Suppressor macrophage treated with lipopolysaccharide for 1 hour (primary cell): ENCODE data around the gene RBMS1.

Experiments
- DNase-seq, 3 donors: peaks; one replicate each; pipeline ENCODE4 v3.0.0-alpha.2; 2020 to 2022

RBMS1 gene

GRCh38 chr2:160294889-160295288 is 198.7 kb downstream of the RBMS1 start:
- DNase-seq, result no peak

GRCh38 chr2:160294339-160294803 is 199.2 kb downstream of the RBMS1 start:
- DNase-seq, result peak; percentile 79 to 95 (median 88)

GRCh38 chr2:160293391-160294091 is 200.1 kb downstream of the RBMS1 start:
- DNase-seq, result peak; percentile 77 to 93 (median 81)

- no peak for DNase-seq
Observed at GRCh38 chr2:160292225-160292624, 201.4 kb downstream of the RBMS1 start.

- DNase-seq, result no peak
Observed at GRCh38 chr2:160291382-160291781, 202.2 kb downstream of the RBMS1 start.

DNA sequence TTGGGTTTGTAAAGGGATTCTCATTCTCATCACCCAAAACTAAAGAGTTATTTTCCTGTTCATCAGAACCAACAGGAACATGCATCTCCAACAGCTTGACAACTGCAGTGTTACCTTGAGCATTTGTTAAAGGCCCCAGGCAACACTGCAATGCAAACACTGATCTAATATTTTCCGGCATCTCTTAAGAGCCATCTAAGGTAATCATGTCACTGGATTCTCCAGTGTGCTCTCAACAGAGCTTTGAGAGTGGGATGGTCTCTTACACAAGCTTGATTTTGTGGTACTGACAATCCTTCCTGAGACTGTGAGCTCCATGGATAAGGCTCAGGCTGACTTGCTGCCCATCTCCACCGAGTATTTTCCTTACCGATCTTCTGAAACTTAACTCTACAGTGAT is 203.0 kb downstream of the RBMS1 start:
- peak in 2 of 3 donors; percentile 24 to 50 for DNase-seq

GRCh38 chr2:160289831-160290230 is 203.8 kb downstream of the RBMS1 start:
- DNase-seq, result no peak

DNA sequence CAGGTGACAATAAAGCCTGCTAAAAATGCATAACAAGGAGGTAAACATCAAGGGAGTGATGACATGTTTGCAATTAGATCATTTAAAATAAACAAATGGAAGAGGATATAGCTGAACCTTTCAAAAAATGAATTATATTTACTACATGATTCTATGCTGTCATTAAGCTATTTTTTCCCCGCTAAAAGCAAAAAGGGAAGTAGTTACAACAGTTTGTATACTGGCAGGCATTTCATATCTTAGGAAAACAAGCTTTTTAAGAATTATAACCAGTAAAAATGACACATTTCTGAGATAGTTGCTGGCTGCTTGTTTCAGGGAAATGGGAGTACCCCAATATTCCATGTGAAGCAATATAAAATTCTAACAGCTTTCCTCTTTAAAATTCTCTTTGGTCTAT is 204.5 kb downstream of the RBMS1 start:
- peak; percentile 42 to 84 (median 61) for DNase-seq

GRCh38 chr2:160288324-160288723 is 205.3 kb downstream of the RBMS1 start:
- no peak for DNase-seq

DNA sequence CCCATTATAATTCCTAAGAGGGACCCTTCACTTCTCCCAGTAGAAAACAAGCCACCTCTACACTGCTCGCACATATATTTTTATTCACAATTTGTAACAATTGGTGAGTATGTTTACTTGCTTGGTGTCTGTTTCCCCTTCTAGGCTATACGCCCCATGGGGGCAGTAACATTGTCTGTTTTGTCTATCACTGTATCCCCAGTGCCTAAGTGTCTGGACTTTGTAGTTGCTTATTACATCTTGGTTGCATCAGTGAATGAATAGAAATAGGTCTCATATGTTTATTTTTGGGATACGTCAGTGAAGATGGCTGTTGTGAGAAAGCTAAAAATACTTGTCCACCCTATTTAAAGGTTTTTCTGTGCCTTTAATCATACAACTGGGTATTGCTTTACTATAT is 206.1 kb downstream of the RBMS1 start:
- no peak for DNase-seq

DNA sequence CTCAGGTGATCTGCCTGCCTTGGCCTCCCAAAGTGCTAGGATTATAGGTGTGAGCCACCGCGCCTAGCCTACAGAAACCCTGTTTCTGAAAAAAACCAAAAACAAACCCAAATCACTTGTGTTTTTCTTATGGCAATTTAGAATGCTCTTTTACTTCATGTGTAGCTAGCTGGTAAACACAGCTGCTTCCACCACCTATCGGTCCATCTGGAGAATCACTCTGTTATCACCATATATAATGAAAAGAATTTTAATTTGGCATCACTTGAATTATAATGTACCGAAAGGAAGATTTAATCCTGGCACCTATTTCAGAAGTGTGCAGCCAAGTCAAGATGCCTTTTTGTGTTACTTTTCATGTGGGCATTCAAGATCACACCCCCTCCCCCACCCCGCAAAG is 207.1 kb downstream of the RBMS1 start:
- no peak for DNase-seq

DNA sequence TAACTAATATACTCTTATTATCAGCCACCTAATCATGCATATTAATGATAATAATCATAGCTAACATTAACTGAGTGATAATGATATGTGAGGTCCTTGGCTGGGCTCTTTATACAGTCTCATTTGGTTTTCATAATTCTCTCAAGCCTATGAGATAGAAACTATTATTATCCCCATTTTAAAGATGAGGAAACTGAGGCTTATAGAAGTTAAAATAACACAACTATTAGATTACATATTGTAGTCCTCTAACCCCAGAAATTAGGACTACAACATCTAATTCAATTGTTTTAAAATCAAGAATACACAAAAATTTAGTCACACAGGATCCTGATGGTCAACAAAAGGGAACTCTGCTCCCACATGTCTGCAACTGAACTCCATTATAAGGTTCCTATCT is 209.9 kb downstream of the RBMS1 start:
- DNase-seq, result no peak

GRCh38 chr2:160282063-160282580 is 211.5 kb downstream of the RBMS1 start:
- no peak for DNase-seq

DNA sequence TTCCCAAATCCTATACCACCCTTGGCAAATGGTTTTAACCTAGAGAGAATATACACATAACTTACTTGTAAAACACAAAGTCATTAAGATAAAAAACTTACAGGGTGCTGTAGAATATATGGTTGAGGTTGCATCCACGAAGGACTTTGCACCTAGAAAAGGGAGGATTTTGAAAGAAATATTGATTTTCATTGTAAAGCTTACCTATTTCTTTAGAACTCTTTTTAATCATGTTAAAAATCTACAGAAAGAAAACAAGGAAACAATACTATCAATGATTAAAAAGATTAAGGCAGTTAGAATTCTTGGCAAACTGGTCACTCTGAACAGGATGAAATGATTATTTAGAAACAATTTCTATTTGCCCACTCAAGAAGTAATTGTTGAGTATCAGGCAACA is 212.4 kb downstream of the RBMS1 start:
- DNase-seq, result no peak

DNA sequence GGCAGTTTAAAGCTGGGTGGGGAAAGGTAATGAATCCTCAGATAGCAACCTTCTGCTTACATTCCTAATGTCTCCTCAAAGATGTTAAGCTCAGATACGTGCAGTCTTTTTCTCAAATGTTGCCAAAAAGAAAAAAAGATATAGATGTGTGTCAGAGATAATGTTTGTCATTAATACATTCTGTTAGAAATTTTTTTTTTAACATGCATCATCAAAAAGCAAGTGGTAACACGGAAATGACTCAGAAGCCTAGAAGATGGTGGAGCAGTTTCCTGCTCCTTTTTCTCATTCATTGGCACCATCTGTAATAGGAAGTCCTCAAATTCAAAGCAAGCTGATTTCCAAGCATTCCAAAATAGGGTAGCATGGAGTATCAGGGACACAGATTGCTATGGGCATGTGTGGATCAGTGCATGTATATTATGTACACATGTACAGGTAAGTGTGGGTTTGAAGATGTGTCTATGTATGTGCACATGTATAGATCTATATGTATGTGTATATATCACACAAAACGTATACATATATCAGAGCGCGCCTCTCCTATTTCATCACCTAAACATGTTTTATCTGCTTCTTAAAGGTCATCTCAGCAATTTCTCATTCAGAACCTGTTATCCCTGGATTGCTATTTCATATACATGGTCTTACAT is 213.7 kb downstream of the RBMS1 start:
- DNase-seq, result peak; percentile 37 to 72 (median 66)

GRCh38 chr2:160278879-160279177 is 214.8 kb downstream of the RBMS1 start:
- peak; percentile 28 to 52 (median 31) for DNase-seq

DNA sequence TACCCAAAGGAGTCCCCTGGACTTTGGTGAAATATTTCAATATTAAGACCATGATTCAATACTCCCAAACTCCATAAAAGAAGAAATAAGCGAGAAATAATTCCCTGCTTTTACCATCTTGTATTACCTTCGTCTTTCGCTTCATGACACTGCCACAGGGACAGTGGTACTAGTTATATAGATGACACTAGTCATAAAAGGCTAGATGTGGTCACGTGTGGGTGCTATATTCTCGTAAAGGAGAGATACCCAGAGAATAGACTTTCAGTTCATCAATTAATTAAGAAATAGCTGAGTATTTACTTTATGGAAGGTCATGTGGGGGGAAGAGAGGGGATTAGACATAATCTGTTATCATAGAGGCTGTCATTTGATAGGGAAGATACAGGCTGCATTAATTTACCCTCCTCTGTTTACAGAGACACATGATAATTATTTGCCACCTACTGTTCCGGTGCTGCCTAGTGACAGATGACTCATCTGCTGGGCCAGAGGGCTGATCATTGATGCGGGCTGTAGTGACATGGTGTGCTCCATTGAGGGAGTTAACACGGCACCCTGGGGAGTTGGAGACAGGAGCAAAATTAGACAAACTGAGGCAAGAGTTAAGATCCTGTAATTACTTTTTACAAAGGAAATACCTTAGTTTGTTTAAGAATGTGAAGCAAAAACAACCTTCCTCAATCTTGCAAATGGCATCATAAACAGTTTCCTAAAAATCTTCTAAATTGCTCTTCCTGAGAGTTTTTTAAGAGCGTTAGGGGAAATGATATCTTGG is 215.3 kb downstream of the RBMS1 start:
- DNase-seq, result no peak

GRCh38 chr2:160277151-160277550 is 216.5 kb downstream of the RBMS1 start:
- no peak for DNase-seq

DNA sequence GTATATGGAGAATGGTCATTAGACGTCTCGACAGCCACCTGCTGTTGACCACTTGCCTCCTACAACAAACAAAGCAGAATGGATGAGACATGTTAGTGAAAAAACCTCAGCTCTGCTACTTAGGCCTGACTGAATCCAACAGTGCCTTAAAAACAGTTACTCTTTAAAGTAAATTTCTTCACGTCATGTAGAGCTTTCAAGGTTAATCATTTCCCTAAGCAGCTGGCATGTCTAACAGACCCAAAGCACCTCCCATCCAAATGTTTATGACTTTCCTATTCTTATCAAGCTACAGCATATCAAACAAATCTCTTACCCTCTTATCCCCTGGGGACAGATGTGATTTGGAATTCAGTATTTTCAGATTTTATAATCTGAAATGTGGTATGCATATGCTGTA is 218.0 kb downstream of the RBMS1 start:
- DNase-seq, result no peak

- no peak for DNase-seq
Observed at GRCh38 chr2:160271171-160272086, 222.2 kb downstream of the RBMS1 start.

GRCh38 chr2:160270571-160271113 is 223.0 kb downstream of the RBMS1 start:
- DNase-seq, result no peak
